HepG2 (cell line): ENCODE measurements around the gene INHA. TPM values are rescaled to one million over a fixed set of nuclear protein-coding genes. Genes with fewer than 3 reads are reported as not detected.
A peak's percentile ranks its signal among the peaks of the same experiment; 100 is the strongest.

Experiments
- CAMTA2 ChIP-seq: sonication (generic); formaldehyde crosslinking; IDR thresholded peaks from 2 replicates; pipeline ENCODE4 v1.4.0; 2020; ENCODE audit warnings: mild to moderate bottlenecking, missing genetic modification reagents, borderline replicate concordance
- EEA1 ChIP-seq: sonication (generic); formaldehyde crosslinking; IDR thresholded peaks from 2 replicates; pipeline ENCODE4 v1.5.1; 2020; ENCODE audit warnings: mild to moderate bottlenecking, missing genetic modification reagents, borderline replicate concordance
- ELF4 ChIP-seq: sonication (generic); formaldehyde crosslinking; IDR thresholded peaks from 2 replicates; pipeline ENCODE4 v1.5.0; 2020; ENCODE audit warnings: missing genetic modification reagents, mild to moderate bottlenecking, moderate library complexity, borderline replicate concordance
- GABPB1 ChIP-seq: IDR thresholded peaks from 2 replicates; pipeline ENCODE4 v1.6.1; 2016; ENCODE audit warnings: mild to moderate bottlenecking, missing genetic modification reagents, moderate library complexity, missing compliant biosample characterization
- GZF1 ChIP-seq: sonication (generic); formaldehyde crosslinking; IDR thresholded peaks from 2 replicates; pipeline ENCODE4 v1.5.1; 2020; ENCODE audit warnings: mild to moderate bottlenecking, missing genetic modification reagents
- MAFK ChIP-seq, 2 experiments: IDR thresholded peaks in 1 of 2; conservative IDR thresholded peaks in 1 of 2; 2 replicates each; pipeline ENCODE4 v1.6.1; 2011; ENCODE audit warnings: improper control_type of control experiment in 2 of 2, low read length in 2 of 2
- PITX1 ChIP-seq: sonication (generic); formaldehyde crosslinking; IDR thresholded peaks from 2 replicates; pipeline ENCODE4 v1.5.1; 2020; ENCODE audit warnings: mild to moderate bottlenecking, missing genetic modification reagents
- RFX3 ChIP-seq: IDR thresholded peaks from 2 replicates; pipeline ENCODE4 v1.6.1; 2016; ENCODE audit warnings: missing biosample characterization, missing genetic modification reagents
- RXRA ChIP-seq: sonication (generic); formaldehyde crosslinking; IDR thresholded peaks from 2 replicates; pipeline ENCODE4 v1.5.1; 2020; ENCODE audit warnings: missing genetic modification reagents
- STAG1 ChIP-seq: sonication (generic); formaldehyde crosslinking; IDR thresholded peaks from 2 replicates; pipeline ENCODE4 v1.4.0; 2020; ENCODE audit warnings: missing genetic modification reagents
- TAF15 ChIP-seq: fragments of 200-400 bp; formaldehyde crosslinking; IDR thresholded peaks from one replicate; pipeline ENCODE4 v1.6.1; 2018; ENCODE audit warnings: mild to moderate bottlenecking, low read depth, low read length; ENCODE audit not compliant: poor library complexity, severe bottlenecking
- ZNF350 ChIP-seq: sonication (generic); formaldehyde crosslinking; IDR thresholded peaks from 2 replicates; pipeline ENCODE4 v1.4.0; 2020; ENCODE audit warnings: mild to moderate bottlenecking, low read depth, missing genetic modification reagents, borderline replicate concordance
- polyA plus RNA-seq, 8 experiments: library from polyadenylated mRNA; depleted of rRNA in 3 of 8; stranded (reverse) in 7 of 8; unstranded in 1 of 8; fragments of >200 nt; fragmentation: Illumina TruSeq in 4 of 8; extraction: Trizol in 4 of 8; gene quantifications; 2 replicates each; pipeline versions ENCODE4 v1.2.1 to v1.2.3, GENCODE V29; 2011 to 2016; ENCODE audit warnings: low read depth in 4 of 8, missing spikeins in 1 of 8, mixed read lengths in 1 of 8; ENCODE audit not compliant: insufficient read depth in 1 of 8
- total RNA-seq, 5 experiments: library from RNA; depleted of rRNA; stranded (reverse); fragments of >200 nt; fragmentation: Illumina TruSeq; extraction: Trizol; gene quantifications; 2 replicates each; pipeline ENCODE4 v1.2.3, GENCODE V29; 2016; ENCODE audit warnings: low read depth in 1 of 5
- TF ChIP-seq, protein P1 (sequence below): IDR thresholded peaks from 2 replicates; pipeline ENCODE4 v1.6.1; 2012; ENCODE audit warnings: low read length, improper control_type of control experiment
- TF ChIP-seq, protein P2 (sequence below): sonication (generic); formaldehyde crosslinking; IDR thresholded peaks from 2 replicates; pipeline ENCODE4 v1.4.0; 2020; ENCODE audit warnings: mild to moderate bottlenecking, missing genetic modification reagents
- TF ChIP-seq, protein P3 (sequence below): sonication (generic); formaldehyde crosslinking; IDR thresholded peaks from 2 replicates; pipeline ENCODE4 v1.5.0; 2020; ENCODE audit warnings: mild to moderate bottlenecking, missing genetic modification reagents, borderline replicate concordance
- TF ChIP-seq, protein P4 (sequence below): sonication (generic); formaldehyde crosslinking; IDR thresholded peaks from 2 replicates; pipeline ENCODE4 v1.8.0; 2022; ENCODE audit warnings: missing genetic modification reagents, mild to moderate bottlenecking, borderline replicate concordance
- TF ChIP-seq, protein P5 (sequence below): IDR thresholded peaks from 2 replicates; pipeline ENCODE4 v1.6.1; 2016

The INHA gene
- total and polyA plus RNA-seq, 2 of the 13 experiments (the other 11 are each of a cell fraction or from before 2014, with no cell fraction given): 4.1 to 15.2 TPM

DNA sequence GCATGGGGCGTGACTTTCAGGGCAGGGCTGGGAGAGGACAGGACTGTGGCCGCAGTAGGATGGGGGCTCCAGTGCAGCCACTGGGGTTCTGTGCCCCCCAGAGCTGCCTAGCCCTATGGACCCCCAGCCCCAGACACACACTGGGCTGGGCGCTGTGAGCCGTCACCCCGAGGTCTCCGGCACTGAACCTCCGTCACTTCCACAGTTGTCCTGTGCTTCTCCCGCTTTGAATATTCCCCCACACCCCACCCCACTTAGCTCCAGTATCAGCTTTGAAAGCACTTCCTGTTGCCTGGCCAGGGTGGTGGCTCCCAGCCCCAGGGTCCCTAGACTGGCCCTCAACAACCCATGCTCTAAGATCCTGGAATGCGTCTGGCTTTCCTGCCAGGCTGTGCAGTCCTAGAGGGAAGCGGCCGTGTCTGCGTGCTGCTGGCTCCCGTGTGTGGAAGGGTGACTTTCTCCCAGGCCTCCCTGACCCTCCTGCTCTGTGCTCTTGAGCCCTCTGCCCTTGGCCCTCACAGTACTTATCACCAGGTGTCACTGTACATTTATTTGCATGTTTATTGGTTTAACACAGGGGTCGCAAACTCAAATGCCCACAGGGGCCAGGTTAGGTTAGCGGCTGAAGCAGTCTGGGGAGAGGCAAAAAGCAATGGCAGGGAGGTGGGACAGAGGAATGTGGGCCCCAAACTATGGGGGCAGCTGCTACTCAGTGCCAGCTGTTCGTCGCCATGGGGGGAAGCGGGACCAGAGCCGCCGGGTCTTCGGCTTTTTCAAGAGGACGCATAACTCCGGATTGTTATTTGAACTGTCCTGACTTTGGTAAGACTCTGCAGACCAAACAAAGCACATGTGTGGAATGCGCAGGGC, 10.7 kb upstream of the INHA start (continued):
- TF ChIP-seq, protein P1, sequence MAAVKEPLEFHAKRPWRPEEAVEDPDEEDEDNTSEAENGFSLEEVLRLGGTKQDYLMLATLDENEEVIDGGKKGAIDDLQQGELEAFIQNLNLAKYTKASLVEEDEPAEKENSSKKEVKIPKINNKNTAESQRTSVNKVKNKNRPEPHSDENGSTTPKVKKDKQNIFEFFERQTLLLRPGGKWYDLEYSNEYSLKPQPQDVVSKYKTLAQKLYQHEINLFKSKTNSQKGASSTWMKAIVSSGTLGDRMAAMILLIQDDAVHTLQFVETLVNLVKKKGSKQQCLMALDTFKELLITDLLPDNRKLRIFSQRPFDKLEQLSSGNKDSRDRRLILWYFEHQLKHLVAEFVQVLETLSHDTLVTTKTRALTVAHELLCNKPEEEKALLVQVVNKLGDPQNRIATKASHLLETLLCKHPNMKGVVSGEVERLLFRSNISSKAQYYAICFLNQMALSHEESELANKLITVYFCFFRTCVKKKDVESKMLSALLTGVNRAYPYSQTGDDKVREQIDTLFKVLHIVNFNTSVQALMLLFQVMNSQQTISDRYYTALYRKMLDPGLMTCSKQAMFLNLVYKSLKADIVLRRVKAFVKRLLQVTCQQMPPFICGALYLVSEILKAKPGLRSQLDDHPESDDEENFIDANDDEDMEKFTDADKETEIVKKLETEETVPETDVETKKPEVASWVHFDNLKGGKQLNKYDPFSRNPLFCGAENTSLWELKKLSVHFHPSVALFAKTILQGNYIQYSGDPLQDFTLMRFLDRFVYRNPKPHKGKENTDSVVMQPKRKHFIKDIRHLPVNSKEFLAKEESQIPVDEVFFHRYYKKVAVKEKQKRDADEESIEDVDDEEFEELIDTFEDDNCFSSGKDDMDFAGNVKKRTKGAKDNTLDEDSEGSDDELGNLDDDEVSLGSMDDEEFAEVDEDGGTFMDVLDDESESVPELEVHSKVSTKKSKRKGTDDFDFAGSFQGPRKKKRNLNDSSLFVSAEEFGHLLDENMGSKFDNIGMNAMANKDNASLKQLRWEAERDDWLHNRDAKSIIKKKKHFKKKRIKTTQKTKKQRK: no peak
- TF ChIP-seq GZF1 (CRISPR knock-in tag) (peak; percentile 72; the same call in 1 of the 2 replicates), GABPB1 (CRISPR knock-in tag) (no peak; the same call in 1 of the 2 replicates), TAF15 (no peak), PITX1 (CRISPR knock-in tag) (peak; percentile 55), MAFK (conservative IDR thresholded peaks at IDR 0.05 in 1 of 2, IDR thresholded peaks at IDR 0.05 in 1 of 2; ENCODE audit: low read length in 2 of 2) (no peak), RFX3 (no peak), RXRA (CRISPR knock-in tag) (no peak; the same call in 1 of the 2 replicates), ZNF350 (no peak; the same call in 1 of the 2 replicates), EEA1 (CRISPR knock-in tag) (no peak), STAG1 (peak; percentile 40), ELF4 (no peak), CAMTA2 (no peak)
- TF ChIP-seq, protein P2, sequence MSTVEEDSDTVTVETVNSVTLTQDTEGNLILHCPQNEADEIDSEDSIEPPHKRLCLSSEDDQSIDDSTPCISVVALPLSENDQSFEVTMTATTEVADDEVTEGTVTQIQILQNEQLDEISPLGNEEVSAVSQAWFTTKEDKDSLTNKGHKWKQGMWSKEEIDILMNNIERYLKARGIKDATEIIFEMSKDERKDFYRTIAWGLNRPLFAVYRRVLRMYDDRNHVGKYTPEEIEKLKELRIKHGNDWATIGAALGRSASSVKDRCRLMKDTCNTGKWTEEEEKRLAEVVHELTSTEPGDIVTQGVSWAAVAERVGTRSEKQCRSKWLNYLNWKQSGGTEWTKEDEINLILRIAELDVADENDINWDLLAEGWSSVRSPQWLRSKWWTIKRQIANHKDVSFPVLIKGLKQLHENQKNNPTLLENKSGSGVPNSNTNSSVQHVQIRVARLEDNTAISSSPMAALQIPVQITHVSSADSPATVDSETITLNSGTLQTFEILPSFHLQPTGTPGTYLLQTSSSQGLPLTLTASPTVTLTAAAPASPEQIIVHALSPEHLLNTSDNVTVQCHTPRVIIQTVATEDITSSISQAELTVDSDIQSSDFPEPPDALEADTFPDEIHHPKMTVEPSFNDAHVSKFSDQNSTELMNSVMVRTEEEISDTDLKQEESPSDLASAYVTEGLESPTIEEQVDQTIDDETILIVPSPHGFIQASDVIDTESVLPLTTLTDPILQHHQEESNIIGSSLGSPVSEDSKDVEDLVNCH (CRISPR knock-in tag): no peak
- TF ChIP-seq, protein P3, sequence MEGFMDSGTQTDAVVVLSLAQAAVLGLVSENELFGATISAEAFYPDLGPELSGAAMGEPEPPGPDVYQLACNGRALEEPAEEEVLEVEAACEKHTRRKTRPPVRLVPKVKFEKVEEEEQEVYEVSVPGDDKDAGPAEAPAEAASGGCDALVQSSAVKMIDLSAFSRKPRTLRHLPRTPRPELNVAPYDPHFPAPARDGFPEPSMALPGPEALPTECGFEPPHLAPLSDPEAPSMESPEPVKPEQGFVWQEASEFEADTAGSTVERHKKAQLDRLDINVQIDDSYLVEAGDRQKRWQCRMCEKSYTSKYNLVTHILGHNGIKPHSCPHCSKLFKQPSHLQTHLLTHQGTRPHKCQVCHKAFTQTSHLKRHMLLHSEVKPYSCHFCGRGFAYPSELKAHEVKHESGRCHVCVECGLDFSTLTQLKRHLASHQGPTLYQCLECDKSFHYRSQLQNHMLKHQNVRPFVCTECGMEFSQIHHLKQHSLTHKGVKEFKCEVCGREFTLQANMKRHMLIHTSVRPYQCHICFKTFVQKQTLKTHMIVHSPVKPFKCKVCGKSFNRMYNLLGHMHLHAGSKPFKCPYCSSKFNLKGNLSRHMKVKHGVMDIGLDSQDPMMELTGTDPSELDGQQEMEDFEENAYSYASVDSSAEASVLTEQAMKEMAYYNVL: no peak
- TF ChIP-seq, protein P4, sequence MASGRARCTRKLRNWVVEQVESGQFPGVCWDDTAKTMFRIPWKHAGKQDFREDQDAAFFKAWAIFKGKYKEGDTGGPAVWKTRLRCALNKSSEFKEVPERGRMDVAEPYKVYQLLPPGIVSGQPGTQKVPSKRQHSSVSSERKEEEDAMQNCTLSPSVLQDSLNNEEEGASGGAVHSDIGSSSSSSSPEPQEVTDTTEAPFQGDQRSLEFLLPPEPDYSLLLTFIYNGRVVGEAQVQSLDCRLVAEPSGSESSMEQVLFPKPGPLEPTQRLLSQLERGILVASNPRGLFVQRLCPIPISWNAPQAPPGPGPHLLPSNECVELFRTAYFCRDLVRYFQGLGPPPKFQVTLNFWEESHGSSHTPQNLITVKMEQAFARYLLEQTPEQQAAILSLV (CRISPR knock-in tag): 0 out of 2 replicates have a peak, but pooled peaks have one; percentile 34
- TF ChIP-seq, protein P5, sequence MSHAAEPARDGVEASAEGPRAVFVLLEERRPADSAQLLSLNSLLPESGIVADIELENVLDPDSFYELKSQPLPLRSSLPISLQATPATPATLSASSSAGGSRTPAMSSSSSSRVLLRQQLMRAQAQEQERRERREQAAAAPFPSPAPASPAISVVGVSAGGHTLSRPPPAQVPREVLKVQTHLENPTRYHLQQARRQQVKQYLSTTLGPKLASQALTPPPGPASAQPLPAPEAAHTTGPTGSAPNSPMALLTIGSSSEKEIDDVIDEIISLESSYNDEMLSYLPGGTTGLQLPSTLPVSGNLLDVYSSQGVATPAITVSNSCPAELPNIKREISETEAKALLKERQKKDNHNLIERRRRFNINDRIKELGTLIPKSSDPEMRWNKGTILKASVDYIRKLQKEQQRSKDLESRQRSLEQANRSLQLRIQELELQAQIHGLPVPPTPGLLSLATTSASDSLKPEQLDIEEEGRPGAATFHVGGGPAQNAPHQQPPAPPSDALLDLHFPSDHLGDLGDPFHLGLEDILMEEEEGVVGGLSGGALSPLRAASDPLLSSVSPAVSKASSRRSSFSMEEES (CRISPR knock-in tag): no peak
